ENCODE data around the gene NPAS3. TPM values are rescaled to one million over a fixed set of nuclear protein-coding genes. Genes with fewer than 3 reads are reported as not detected.

The NPAS3 gene
- total and polyA plus RNA-seq, 7 donors: 0.36 to 6.4 (median 4.6) TPM; not detected in 2

DNA sequence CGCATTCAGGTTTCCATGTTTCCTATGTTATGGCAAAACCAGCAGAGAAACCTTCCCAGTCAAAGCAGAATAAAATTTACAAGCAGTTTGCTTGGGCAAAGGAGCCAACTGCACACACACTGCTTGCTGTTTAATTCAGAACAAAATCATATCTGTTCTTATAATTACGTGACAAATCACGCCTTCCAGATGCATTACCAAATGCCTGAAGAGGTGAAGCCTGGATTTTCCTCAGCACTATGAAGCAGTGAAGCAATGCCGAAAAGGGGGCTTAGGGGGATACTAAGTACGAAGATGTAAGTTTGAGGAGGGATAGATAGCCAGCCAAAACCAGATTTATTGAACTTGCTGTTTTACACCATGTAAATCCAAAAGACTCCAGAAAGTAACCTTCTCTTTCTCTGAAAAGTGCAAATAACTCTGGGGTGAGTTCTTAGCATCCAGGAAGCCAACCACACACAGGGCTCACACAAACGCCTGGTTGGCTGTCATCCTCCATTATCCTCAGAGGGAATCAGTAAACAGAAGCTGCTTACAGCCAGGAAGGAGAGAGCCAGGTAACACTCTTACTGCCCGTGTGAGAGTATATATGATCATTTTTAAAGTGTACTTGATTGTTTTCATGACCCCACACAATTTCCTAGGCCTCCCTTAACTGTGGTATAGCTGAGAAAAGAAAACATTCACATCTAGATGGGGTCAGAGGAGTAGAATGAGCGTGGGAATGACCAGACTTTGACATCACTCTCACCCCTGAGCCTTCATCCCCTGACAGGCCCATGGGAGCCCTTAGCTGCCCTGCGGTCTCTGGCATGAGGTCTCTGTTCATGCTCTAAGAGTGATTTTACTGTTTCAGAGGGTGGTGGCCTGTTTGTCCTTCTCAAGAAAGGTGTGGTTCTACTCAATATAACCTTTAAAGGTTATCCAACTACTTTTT, 569.7 kb downstream of the NPAS3 start:
- 82 to 84% methylated on average over 9 of the region's 9 CpGs for WGBS, 2 donors
- DNase-seq: no peak
- Histone ChIP-seq H3K4me3 (no peak overlapping the region), H3K36me3 (no peaks in the 10 kb centered on the region), H3K4me1 (peaks cover 0 to 7% (median 0%) of the 10 kb centered on the region in 4 donors), H3K9me3 (no peaks in the 10 kb centered on the region), H3K27ac (no peak overlapping the region), H3K27me3 (no peaks in the 10 kb centered on the region)
- no peak for TF ChIP-seq EP300 (IDR thresholded peaks at IDR 0.05)
- TF ChIP-seq POLR2A (IDR thresholded peaks at IDR 0.05): no peak
- TF ChIP-seq, protein P1, sequence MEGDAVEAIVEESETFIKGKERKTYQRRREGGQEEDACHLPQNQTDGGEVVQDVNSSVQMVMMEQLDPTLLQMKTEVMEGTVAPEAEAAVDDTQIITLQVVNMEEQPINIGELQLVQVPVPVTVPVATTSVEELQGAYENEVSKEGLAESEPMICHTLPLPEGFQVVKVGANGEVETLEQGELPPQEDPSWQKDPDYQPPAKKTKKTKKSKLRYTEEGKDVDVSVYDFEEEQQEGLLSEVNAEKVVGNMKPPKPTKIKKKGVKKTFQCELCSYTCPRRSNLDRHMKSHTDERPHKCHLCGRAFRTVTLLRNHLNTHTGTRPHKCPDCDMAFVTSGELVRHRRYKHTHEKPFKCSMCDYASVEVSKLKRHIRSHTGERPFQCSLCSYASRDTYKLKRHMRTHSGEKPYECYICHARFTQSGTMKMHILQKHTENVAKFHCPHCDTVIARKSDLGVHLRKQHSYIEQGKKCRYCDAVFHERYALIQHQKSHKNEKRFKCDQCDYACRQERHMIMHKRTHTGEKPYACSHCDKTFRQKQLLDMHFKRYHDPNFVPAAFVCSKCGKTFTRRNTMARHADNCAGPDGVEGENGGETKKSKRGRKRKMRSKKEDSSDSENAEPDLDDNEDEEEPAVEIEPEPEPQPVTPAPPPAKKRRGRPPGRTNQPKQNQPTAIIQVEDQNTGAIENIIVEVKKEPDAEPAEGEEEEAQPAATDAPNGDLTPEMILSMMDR (IDR thresholded peaks at IDR 0.05): no peak
- no peak for TF ChIP-seq POLR2AphosphoS5 (IDR thresholded peaks at IDR 0.05)
- intact Hi-C loops (cut with DNase I): no loop called here

GRCh38 chr14:33509454-33509853, 570.8 kb downstream of the NPAS3 start:
- Histone ChIP-seq H3K4me3 (no peak overlapping the region), H3K4me1 (peaks cover 0 to 7% (median 0%) of the 10 kb centered on the region in 4 donors), H3K27me3 (no peaks in the 10 kb centered on the region), H3K27ac (no peak overlapping the region), H3K36me3 (no peaks in the 10 kb centered on the region), H3K9me3 (no peaks in the 10 kb centered on the region)
- no peak for TF ChIP-seq POLR2A (IDR thresholded peaks at IDR 0.05)
- TF ChIP-seq, protein P1 (IDR thresholded peaks at IDR 0.05): no peak
- no peak for TF ChIP-seq EP300 (IDR thresholded peaks at IDR 0.05)
- TF ChIP-seq POLR2AphosphoS5 (IDR thresholded peaks at IDR 0.05): no peak
- no peak for DNase-seq
- 49 to 81% methylated on average over 3 of the region's 3 CpGs for WGBS, 2 donors
- intact Hi-C loops (cut with DNase I): no loop called here

DNA sequence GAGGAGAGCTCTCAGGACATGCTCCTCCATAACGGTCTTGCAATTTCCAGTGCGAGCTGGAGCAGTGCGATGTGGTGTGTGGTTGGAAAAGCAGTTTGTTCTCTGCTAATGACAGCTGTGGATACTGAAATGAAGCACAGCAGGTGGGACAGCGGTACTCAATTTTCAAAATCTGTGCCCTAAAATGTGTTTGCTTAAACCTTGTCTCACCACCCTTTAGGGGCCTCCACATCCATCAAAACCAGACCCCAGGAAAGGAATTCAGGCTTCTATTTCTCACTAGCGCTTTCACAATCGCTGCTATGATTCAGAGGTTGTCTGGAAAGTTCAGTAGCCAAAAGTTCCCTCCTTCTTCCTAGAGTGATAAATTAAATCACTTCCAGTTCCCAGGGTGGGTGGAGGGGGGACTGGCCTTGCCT, 571.4 kb downstream of the NPAS3 start:
- Histone ChIP-seq H3K4me1 (peaks cover 0 to 7% (median 0%) of the 10 kb centered on the region in 4 donors), H3K4me3 (no peak overlapping the region), H3K36me3 (no peaks in the 10 kb centered on the region), H3K27me3 (no peaks in the 10 kb centered on the region), H3K9me3 (no peaks in the 10 kb centered on the region), H3K27ac (no peak overlapping the region)
- intact Hi-C loops (cut with DNase I): no loop called here
- DNase-seq: no peak
- 80 to 82% methylated on average over 6 of the region's 6 CpGs for WGBS, 2 donors
- TF ChIP-seq, protein P1 (IDR thresholded peaks at IDR 0.05): no peak
- TF ChIP-seq POLR2AphosphoS5 (IDR thresholded peaks at IDR 0.05): peak in 1 of 4 donors; percentile 14

GRCh38 chr14:33510991-33511390, 572.3 kb downstream of the NPAS3 start:
- 85 to 93% methylated on average over 3 of the region's 3 CpGs for WGBS, 2 donors
- intact Hi-C loops (cut with DNase I): no loop called here
- H3K4me1 ChIP-seq: peaks cover 0 to 7% (median 0%) of the 10 kb centered on the region in 4 donors

More at GRCh38 chr14:33510991-33511390, 572.3 kb downstream of the NPAS3 start:
- H3K4me3 ChIP-seq: no peak overlapping the region
- H3K27me3 ChIP-seq: no peaks in the 10 kb centered on the region
- no peak for DNase-seq
- no peaks in the 10 kb centered on the region for H3K9me3 ChIP-seq
- no peak overlapping the region for H3K27ac ChIP-seq
- TF ChIP-seq POLR2AphosphoS5 (IDR thresholded peaks at IDR 0.05) (no peak), POLR2A (IDR thresholded peaks at IDR 0.05) (no peak), EP300 (IDR thresholded peaks at IDR 0.05) (no peak)
- TF ChIP-seq, protein P1 (IDR thresholded peaks at IDR 0.05): no peak
- no peaks in the 10 kb centered on the region for H3K36me3 ChIP-seq

All from sigmoid colon (tissue), 7 donors.